CD4-positive, alpha-beta T cell treated with Interleukin-15 for 1 hour (primary cell): ENCODE results near the gene OR2D3.
"Not testable (repeated sequence)": the region's sequence is repeated elsewhere in the genome, so short reads cannot be mapped to it uniquely, and the experiment has no call there.

Experiments used
- DNase-seq: peaks from one replicate; pipeline ENCODE4 v3.0.0-alpha.2; 2020

Gene OR2D3, protein sequence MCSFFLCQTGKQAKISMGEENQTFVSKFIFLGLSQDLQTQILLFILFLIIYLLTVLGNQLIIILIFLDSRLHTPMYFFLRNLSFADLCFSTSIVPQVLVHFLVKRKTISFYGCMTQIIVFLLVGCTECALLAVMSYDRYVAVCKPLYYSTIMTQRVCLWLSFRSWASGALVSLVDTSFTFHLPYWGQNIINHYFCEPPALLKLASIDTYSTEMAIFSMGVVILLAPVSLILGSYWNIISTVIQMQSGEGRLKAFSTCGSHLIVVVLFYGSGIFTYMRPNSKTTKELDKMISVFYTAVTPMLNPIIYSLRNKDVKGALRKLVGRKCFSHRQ

DNA sequence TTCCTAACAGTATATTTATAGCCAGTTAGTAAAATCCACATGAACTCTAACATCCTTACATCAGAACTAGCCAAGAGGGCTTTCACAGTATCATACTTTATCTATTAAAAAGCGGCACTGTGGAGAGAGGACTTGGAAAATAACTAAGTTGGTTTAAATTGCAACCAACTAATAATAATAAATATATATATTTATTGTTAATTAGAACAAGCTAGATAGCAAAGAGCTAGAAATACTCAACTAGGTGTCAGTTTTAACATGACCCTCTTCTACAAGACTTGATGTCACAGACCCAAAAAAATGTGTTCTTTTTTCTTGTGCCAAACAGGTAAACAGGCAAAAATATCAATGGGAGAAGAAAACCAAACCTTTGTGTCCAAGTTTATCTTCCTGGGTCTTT, at the start of gene OR2D3:
Gene OR2D3, plus strand, starts transcription at position 301 of the 400 bp plus-strand sequence. Its CDS starts 0 bp downstream, at position 301.
- no peak for DNase-seq

- DNase-seq = no peak
Measured at GRCh38 chr11:6871278-6871677, 49.5 kb upstream of the OR2D3 start.

- no peak for DNase-seq
Measured at GRCh38 chr11:6875761-6876160, 45.0 kb upstream of the OR2D3 start.

GRCh38 chr11:6876325-6876724, 44.5 kb upstream of the OR2D3 start, which contains the start of gene OR10A4:
OR10A4 (plus strand) TSS chr11:6876625; CDS start chr11:6876648, 23 bp downstream.
- DNase-seq = no peak

GRCh38 chr11:6876914-6877313, 43.9 kb upstream of the OR2D3 start:
- DNase-seq = no peak

DNA sequence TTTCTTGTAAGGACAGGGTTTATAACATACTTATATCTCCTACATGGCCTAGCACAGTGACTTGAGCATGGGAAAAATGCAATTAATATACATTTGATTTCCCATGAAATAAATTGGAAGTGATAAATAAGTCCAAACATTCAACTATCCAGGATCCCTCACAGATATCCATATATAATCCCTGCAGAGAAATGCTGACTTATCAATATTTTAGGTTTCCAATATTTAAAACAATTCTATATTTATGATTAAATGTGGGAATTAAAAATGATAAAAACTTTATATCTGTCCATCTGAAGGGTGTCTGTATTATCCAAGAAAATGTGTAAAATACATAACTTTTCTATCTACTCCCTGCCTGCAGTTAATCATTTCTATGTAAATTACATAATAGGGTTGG, 38.1 kb upstream of the OR2D3 start:
- DNase-seq = no peak

DNA sequence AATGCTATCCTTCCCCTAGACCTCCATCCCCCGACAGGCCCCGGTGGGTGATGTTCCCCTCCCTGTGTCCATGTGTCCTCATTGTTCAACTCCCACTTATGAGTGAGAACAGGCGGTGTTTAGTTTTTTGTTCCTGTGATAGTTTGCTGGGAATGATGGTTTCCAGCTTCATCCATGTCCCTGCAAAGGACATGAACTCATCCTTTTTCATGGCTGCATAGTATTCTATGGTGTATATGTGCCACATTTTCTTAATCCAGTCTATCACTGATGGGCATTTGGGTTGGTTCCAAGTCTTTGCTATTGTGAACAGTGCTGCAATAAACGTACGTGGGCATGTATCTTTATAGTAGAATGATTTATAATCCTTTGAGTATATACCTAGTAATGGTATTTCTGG, 33.1 kb upstream of the OR2D3 start:
- not testable (repeated sequence) for DNase-seq

DNA sequence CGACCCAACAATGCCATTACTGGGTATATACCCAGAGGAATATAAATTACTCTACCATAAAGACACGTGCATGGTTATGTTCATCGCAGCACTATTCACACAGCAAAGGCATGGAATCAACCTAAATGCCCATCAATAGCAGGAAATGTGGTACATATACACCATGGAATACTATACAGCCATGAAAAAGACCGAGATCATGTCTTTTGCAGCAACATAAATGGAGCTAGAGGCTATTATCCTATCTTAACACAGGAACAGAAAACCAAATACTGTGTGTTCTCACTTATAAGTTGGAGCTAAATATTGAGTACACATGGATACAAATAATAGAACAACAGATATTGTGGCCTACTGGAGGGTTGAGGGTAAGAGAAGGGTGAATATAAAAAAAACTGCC, 32.0 kb upstream of the OR2D3 start:
- DNase-seq = no peak

GRCh38 chr11:6889835-6890234, 31.0 kb upstream of the OR2D3 start:
- no peak for DNase-seq

DNA sequence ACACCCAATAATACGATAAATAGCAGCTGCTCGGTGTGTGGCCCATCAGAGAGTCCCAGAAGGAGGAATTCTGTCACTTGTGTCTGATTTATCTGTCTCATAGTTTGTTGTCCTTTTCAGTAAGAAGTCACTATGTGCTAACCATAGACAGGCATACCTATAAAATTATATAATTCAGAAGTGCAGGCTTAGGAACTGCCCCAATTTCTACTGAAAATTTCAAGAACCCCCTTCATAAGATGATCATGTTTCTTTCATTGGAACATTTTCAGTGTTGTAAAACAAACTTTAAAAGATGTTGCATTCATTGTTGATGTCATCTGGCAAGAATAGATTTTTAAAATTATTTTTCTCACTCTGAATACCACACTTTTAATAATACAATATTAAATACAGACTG, 28.4 kb upstream of the OR2D3 start, which contains the start of gene OR2D2:
Gene OR2D2, minus strand, starts transcription at position 101 of the 400 bp plus-strand sequence. Its CDS starts 0 bp downstream, at position 101.
- DNase-seq = no peak

- DNase-seq = no peak
Measured at GRCh38 chr11:6894097-6894496, 26.7 kb upstream of the OR2D3 start.

- DNase-seq = no peak
Measured at GRCh38 chr11:6895010-6895409, 25.8 kb upstream of the OR2D3 start.

GRCh38 chr11:6898911-6899310, 21.9 kb upstream of the OR2D3 start:
- no peak for DNase-seq

DNA sequence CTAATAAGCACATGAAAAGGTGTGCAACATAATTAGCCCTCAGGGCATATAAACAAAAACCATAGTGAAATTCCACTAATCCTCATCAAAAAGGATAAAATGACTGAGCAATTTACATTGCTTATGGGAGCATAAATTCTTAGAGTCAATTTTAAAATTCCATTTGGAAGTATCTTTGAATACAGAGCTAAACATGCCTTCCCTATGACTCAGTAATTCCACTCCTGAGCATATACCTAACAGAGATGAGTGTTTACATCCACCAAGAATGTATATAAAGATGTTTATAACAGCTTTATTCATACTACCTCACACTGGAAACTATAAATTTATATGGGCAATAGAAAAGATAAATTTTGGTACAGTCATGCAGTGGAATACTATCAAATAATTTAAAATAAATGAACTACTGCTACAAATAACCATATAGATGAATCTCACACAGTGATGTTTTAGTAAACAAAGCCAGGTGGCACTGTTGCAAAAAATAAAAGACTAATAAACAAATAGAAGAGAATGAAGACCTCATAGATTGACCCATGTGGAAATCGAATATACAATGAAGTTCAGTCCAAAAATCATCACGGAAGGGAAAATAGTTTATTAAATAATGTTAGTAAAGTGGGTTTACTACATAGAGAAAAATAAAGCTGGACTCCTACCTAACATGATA, 20.3 kb upstream of the OR2D3 start:
- DNase-seq = no peak

GRCh38 chr11:6904804-6905203, 16.0 kb upstream of the OR2D3 start:
- DNase-seq = not testable (repeated sequence)

DNA sequence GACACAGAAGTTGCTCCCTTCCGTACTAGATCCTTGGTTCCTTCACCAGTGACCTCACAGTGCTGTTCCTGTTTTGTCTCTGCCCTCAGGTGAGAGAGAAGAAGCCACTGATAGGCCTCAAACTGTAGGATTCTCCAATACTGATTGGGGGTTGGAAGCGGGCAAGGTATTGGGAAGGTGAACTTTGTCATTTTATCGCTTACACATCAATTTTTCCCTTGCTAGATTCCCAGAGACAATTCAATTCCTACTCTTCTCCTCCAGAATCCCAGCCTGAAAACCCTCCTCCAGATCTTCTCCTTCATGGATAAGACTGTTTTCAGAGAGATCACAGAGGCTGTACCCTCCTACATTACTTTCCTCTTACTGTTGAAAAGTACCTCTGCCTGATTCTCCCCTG, 9.4 kb upstream of the OR2D3 start:
- DNase-seq = no peak

DNA sequence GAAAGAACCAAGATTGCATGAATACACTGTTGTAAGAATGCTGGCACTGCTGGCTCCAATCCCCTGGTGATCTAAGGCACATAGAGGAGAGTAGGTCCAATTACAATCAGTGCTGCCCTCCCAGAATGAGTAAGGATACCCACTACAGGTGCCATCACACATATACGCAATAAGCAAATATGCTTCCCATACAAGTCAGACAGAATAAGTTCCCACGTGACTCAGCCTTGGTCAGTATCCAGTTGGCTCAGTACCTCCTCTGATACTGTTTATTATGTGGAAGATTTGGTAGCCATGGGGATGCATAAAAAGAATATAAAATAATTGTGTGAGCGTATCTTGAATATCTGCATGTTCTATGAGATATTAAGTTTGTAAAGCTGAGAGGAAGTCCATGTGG, 8.9 kb upstream of the OR2D3 start:
- DNase-seq = no peak

GRCh38 chr11:6919698-6920097, 1.1 kb upstream of the OR2D3 start:
- DNase-seq = no peak

DNA sequence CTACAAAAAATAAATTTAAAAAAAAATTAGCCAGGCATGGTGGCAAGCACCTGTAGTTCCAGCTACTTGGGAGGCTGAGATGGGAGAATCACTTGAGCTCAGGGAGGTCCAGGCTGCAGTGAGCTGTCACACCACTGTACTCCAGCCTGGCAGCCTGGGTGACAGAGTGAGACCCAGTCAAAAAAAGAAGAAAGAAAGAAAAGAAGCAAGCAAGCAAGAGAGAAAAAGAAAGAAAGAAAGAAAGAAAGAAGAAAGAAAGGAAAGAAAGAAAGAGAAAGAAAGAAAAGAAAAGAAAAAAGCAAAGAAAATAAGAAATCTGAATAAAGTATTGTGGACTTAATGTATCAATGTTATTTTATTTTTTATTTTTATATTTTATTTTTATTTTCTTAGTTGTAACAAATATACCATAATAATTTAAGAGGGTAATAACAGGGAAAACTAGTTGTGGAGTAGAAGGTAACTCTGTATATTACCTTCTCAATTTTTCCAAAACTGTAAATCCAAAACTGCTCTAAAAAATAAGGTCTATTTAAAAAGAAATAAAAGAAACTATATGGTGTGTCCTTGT, 4.3 kb downstream of the OR2D3 start:
- DNase-seq = no peak

GRCh38 chr11:6925636-6926207, 4.9 kb downstream of the OR2D3 start:
- no peak for DNase-seq

DNA sequence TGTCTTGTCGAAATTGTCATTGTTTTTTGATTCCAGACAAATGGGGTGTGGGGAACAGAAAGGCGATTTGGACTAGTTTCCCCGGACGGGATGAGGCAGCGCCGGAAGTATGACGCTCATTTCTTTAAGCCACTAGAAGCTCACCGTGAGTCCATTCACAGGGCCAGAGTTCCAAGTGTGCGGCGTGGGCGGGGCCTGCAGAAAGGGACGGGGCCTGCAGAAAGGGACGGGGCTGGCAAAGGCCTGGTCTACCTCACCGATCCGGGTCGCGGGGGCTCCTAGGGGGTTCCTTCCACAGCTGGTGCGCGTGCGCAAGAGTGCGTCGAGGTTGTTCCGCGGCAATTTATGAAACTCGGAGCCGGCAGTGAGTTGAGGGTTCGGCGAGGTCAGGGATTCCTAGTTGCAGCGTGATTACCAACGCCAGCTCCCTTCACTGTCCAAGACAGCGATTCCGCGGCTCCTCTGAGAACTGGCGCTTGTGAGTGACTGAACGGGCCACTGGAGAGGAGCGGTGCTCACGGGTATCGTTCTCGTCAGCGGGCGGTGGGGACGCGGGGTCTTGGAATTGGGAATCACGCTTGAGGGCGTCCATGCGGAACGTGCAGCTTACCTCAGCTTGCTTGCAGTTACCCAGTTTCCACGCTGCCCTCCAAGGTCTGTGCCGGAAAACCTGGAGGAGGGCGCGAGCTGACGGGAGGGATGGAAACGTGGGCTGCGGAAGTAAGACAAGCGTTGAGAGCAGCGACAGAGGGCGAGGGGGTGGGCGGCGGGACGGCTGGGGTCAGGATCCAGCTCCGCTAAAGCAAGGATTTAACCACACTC, 5.6 kb downstream of the OR2D3 start, which contains the start of gene ZNF215:
Gene ZNF215, plus strand, starts transcription at position 219 of the 822 bp plus-strand sequence. CDS start 5,847 bp downstream, outside the sequence.
- DNase-seq = peak; percentile 60

DNA sequence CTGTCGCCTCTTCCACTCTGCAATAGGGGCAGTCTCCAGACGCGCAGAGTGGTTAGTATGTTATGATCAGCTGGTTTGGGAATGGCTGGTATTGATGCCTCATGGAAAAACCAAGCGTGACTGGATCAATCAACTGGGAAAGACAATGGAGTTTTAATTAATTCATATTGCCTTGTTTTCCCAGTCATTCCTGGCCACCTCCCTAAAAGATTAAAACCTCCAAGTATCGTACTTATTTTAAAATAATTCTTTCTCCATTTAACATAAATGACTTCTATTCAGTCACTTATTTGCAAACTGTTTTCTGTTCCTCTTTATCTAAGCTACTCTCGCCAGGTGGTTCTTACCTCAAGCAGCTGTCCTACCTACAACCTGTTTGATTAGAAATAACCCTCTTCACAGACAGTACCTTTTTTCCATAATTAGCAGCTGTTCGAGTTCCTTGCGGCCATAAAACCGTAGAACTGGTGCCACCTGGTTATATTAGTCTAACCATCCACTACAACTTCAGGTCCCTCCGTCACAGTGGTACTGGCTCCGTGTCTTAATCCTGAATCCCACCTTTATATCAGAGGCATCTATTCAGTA, 6.3 kb downstream of the OR2D3 start:
- DNase-seq = no peak
